ENCODE measurements around the gene UST.
"Not testable (repeated sequence)": the region's sequence is repeated elsewhere in the genome, so short reads cannot be mapped to it uniquely, and the experiment has no call there.

The UST gene

GRCh38 chr6:148983966-148984365 is 237.1 kb downstream of the UST start:
- no peak for DNase-seq

- no peak for DNase-seq
These were observed 237.8 kb downstream of the UST start for GRCh38 chr6:148984531-148985056.

- no peak for DNase-seq
These were observed 238.7 kb downstream of the UST start for GRCh38 chr6:148985499-148985898.

- no peak for DNase-seq
These were observed 239.8 kb downstream of the UST start for GRCh38 chr6:148986608-148987007.

GRCh38 chr6:148987982-148988381 is 241.2 kb downstream of the UST start:
- no peak for DNase-seq

- DNase-seq: no peak
These were observed 242.8 kb downstream of the UST start for GRCh38 chr6:148989585-148989984.

- peak; percentile 64 for DNase-seq
These were observed 243.6 kb downstream of the UST start for GRCh38 chr6:148990403-148990802.

- DNase-seq: no peak
These were observed 250.0 kb downstream of the UST start for GRCh38 chr6:148996815-148997214.

GRCh38 chr6:148997865-148998264 is 251.0 kb downstream of the UST start:
- DNase-seq: no peak

GRCh38 chr6:148998704-148999103 is 251.9 kb downstream of the UST start:
- no peak for DNase-seq

- no peak for DNase-seq
These were observed 252.7 kb downstream of the UST start for GRCh38 chr6:148999501-148999900.

- DNase-seq: no peak
These were observed 253.2 kb downstream of the UST start for GRCh38 chr6:148999929-149000468.

GRCh38 chr6:149001422-149001821 is 254.6 kb downstream of the UST start:
- no peak for DNase-seq

- no peak for DNase-seq
These were observed 256.7 kb downstream of the UST start for GRCh38 chr6:149003560-149003959.

GRCh38 chr6:149004664-149005063 is 257.8 kb downstream of the UST start:
- DNase-seq: no peak

GRCh38 chr6:149006236-149006635 is 259.4 kb downstream of the UST start:
- DNase-seq: not testable (repeated sequence)

- DNase-seq: no peak
These were observed 259.8 kb downstream of the UST start for GRCh38 chr6:149006671-149007070.

GRCh38 chr6:149007846-149008245 is 261.0 kb downstream of the UST start:
- DNase-seq: no peak

GRCh38 chr6:149008741-149009140 is 261.9 kb downstream of the UST start:
- DNase-seq: no peak

- no peak for DNase-seq
These were observed 265.3 kb downstream of the UST start for GRCh38 chr6:149012040-149012545.

- DNase-seq: no peak
These were observed 266.9 kb downstream of the UST start for GRCh38 chr6:149013586-149014344.

- DNase-seq: no peak
These were observed 268.1 kb downstream of the UST start for GRCh38 chr6:149014631-149015534.

Data from NCI-H146 (cell line).